ENCODE measurements around the gene DENND1A. TPM values are rescaled to one million over a fixed set of nuclear protein-coding genes. Genes with fewer than 3 reads are reported as not detected.

Gene DENND1A
- total RNA-seq, 1 experiment from 2014 or later = 50.1 TPM

DNA sequence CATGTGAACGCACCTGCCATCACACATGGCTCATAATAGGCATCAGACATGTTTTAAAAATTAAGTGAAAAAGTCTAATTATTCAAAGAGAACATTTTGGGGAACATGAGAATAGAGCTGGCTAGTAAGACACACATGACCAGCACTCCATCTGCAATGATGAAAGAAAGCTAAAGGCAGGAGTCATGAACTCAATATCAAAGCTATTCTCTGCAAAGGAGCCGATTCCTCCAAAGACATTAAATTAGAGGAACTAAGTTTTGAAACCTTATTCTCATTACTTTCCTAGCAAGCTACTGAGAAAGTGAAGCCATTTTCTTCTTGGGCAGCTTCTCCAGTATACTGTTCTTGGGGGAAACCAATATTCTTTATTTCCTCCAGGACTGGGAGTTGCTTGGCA, 401.9 kb downstream of the DENND1A start:
- Histone ChIP-seq H3K79me2 (ENCODE audit: low read length) (no peaks in the 10 kb centered on the region), H3K9ac (ENCODE audit: low read length) (no peak overlapping the region), H3K4me2 (ENCODE audit: low read depth, low read length, poor library complexity, severe bottlenecking) (no peak overlapping the region), H3K4me3 (ENCODE audit: low read length) (no peak overlapping the region), H3K36me3 (ENCODE audit: insufficient read depth, low read length) (no peaks in the 10 kb centered on the region), H3K4me1 (ENCODE audit: low read length) (peaks cover 15% of the 10 kb centered on the region), H4K20me1 (ENCODE audit: insufficient read depth, low read depth, low read length) (no peaks in the 10 kb centered on the region; the same call in 1 of the 2 replicates), H3K27ac (ENCODE audit: low read length) (no peak overlapping the region), H3K9me3 (ENCODE audit: low read length) (no peaks in the 10 kb centered on the region), H2AFZ (ENCODE audit: low read length) (no peak overlapping the region), H3K9me2 (replicated peaks; ENCODE audit: insufficient read depth, low read length) (no peaks in the 10 kb centered on the region), H3K27me3 (ENCODE audit: low read length) (no peaks in the 10 kb centered on the region)
- DNase-seq = no peak

DNA sequence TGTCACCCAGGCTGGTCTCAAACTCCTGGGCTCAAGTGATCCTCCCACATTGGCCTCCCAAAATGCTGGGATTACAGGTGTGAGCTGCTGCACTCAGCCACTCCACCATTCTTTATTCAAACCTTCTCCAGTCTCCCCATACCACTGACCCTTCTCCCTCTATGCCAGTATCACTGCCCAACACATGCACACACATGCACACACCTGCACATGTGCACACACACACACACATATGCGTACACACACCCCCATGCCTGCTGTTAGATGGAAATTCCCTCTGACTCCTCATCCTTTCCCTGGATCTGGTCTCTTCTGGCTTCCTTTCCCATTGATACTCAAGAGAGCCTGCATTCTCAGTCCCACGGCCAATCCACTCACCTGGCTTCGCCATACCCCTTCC, 404.0 kb downstream of the DENND1A start:
- Histone ChIP-seq H4K20me1 (ENCODE audit: insufficient read depth, low read depth, low read length) (no peaks in the 10 kb centered on the region; the same call in 1 of the 2 replicates), H3K4me3 (ENCODE audit: low read length) (no peak overlapping the region), H3K4me2 (ENCODE audit: low read depth, low read length, poor library complexity, severe bottlenecking) (no peak overlapping the region), H2AFZ (ENCODE audit: low read length) (no peak overlapping the region), H3K9ac (ENCODE audit: low read length) (no peak overlapping the region), H3K9me3 (ENCODE audit: low read length) (no peaks in the 10 kb centered on the region), H3K9me2 (replicated peaks; ENCODE audit: insufficient read depth, low read length) (no peaks in the 10 kb centered on the region), H3K36me3 (ENCODE audit: insufficient read depth, low read length) (no peaks in the 10 kb centered on the region), H3K27ac (ENCODE audit: low read length) (no peak overlapping the region), H3K79me2 (ENCODE audit: low read length) (no peaks in the 10 kb centered on the region), H3K4me1 (ENCODE audit: low read length) (peaks cover 15% of the 10 kb centered on the region), H3K27me3 (ENCODE audit: low read length) (no peaks in the 10 kb centered on the region)
- no peak for DNase-seq

DNA sequence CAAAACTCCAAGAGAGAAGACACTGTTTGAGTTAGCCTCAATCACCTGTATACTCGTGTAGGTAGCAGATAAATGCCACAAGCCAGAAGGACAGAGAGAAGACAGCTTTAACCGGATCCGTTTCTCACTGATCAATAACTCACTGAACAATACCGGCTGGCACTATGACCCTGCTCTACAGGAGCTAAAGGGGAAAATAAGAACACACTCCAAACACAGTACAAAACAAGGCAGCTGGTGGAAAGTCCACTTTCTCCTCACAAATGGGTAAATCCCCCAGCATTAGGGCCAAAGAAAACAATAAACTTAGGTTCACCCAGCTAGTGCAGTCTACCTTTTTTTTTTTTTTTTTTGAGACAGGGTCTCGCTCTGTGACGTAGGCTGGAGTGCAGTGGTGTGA, 404.5 kb downstream of the DENND1A start:
- no peaks in the 10 kb centered on the region for H3K79me2 ChIP-seq (ENCODE audit: low read length)
- H3K9me3 ChIP-seq (ENCODE audit: low read length) = no peaks in the 10 kb centered on the region
- no peak overlapping the region for H3K27ac ChIP-seq (ENCODE audit: low read length)
- no peaks in the 10 kb centered on the region; the same call in 1 of the 2 replicates for H4K20me1 ChIP-seq (ENCODE audit: insufficient read depth, low read depth, low read length)
- no peak overlapping the region for H2AFZ ChIP-seq (ENCODE audit: low read length)
- no peaks in the 10 kb centered on the region for H3K27me3 ChIP-seq (ENCODE audit: low read length)
- no peak for DNase-seq
- H3K9me2 ChIP-seq (replicated peaks; ENCODE audit: insufficient read depth, low read length) = no peaks in the 10 kb centered on the region
- peaks cover 15% of the 10 kb centered on the region for H3K4me1 ChIP-seq (ENCODE audit: low read length)
- H3K4me3 ChIP-seq (ENCODE audit: low read length) = no peak overlapping the region
- H3K36me3 ChIP-seq (ENCODE audit: insufficient read depth, low read length) = no peaks in the 10 kb centered on the region
- no peak overlapping the region for H3K9ac ChIP-seq (ENCODE audit: low read length)
- H3K4me2 ChIP-seq (ENCODE audit: low read depth, low read length, poor library complexity, severe bottlenecking) = no peak overlapping the region

DNA sequence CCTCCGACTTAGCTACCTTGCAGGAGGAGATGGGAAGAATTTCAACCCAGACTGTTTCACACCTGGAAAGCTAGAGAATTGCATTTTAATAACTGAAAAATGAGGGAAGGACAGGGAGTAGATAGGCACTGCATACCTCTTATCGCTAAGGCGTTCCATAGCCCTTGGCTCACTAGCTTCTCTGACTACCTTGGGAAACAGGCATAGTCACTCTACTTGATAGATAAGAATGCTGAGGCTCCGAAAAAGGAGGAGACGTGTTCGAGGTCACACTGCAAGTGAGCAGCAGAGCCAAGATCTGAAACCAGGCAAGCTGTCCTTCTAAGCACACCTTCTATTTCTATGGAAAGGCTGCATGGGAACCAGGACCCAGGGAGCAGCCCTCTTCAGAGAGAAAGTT, 405.1 kb downstream of the DENND1A start:
- Histone ChIP-seq H3K9me2 (replicated peaks; ENCODE audit: insufficient read depth, low read length) (no peaks in the 10 kb centered on the region), H3K9ac (ENCODE audit: low read length) (no peak overlapping the region), H3K9me3 (ENCODE audit: low read length) (no peaks in the 10 kb centered on the region), H2AFZ (ENCODE audit: low read length) (no peak overlapping the region), H3K4me3 (ENCODE audit: low read length) (no peak overlapping the region), H3K36me3 (ENCODE audit: insufficient read depth, low read length) (no peaks in the 10 kb centered on the region), H3K27me3 (ENCODE audit: low read length) (no peaks in the 10 kb centered on the region), H3K4me1 (ENCODE audit: low read length) (peaks cover 15% of the 10 kb centered on the region), H3K27ac (ENCODE audit: low read length) (no peak overlapping the region), H3K4me2 (ENCODE audit: low read depth, low read length, poor library complexity, severe bottlenecking) (no peak overlapping the region), H3K79me2 (ENCODE audit: low read length) (no peaks in the 10 kb centered on the region), H4K20me1 (ENCODE audit: insufficient read depth, low read depth, low read length) (no peaks in the 10 kb centered on the region; the same call in 1 of the 2 replicates)
- DNase-seq = no peak

DNA sequence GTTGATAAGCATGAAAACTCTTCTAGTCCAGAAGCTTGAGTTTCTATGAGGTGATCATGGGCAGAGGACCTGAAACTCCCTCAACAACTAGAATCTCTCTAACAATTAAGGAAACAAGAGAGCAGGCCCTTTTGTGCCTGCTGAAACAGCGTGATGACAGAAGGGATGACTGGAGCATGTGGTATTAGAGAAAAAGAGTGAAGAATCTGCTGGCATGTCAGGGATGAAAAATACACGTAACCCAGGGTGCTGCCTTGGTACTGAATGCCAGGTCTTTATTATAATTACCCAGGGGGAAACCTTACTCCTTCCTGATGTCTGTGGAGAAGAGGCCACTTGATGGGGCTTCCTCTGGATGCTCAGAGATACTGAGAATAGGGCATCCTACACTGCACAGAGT, 406.1 kb downstream of the DENND1A start:
- Histone ChIP-seq H3K27ac (ENCODE audit: low read length) (no peak overlapping the region), H3K4me3 (ENCODE audit: low read length) (no peak overlapping the region), H3K36me3 (ENCODE audit: insufficient read depth, low read length) (no peaks in the 10 kb centered on the region), H3K9me2 (replicated peaks; ENCODE audit: insufficient read depth, low read length) (no peaks in the 10 kb centered on the region), H3K4me2 (ENCODE audit: low read depth, low read length, poor library complexity, severe bottlenecking) (no peak overlapping the region), H3K9me3 (ENCODE audit: low read length) (no peaks in the 10 kb centered on the region), H3K27me3 (ENCODE audit: low read length) (no peaks in the 10 kb centered on the region), H3K79me2 (ENCODE audit: low read length) (no peaks in the 10 kb centered on the region), H2AFZ (ENCODE audit: low read length) (no peak overlapping the region), H3K9ac (ENCODE audit: low read length) (no peak overlapping the region), H4K20me1 (ENCODE audit: insufficient read depth, low read depth, low read length) (no peaks in the 10 kb centered on the region; the same call in 1 of the 2 replicates), H3K4me1 (ENCODE audit: low read length) (peaks cover 15% of the 10 kb centered on the region)
- DNase-seq = no peak

DNA sequence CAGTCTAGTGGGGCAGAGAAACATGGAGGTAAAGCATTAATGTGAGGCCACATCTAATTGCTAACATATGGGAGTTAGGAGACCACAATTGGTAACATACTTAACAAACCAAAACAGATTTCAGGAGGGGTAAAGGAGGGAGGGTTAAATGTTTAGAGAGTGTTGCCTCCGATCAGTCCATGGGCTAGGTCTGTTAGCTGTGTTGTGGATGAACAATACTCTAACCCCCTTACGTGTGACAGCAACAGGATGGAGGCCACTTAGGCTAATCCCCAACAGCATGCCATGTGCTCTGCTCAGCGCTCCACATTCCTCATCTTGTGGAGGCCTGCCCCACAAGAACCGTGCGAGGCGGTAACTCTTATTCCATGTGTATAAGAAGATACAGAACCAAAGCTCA, 406.9 kb downstream of the DENND1A start:
- Histone ChIP-seq H2AFZ (ENCODE audit: low read length) (no peak overlapping the region), H3K4me3 (ENCODE audit: low read length) (no peak overlapping the region)

DNA sequence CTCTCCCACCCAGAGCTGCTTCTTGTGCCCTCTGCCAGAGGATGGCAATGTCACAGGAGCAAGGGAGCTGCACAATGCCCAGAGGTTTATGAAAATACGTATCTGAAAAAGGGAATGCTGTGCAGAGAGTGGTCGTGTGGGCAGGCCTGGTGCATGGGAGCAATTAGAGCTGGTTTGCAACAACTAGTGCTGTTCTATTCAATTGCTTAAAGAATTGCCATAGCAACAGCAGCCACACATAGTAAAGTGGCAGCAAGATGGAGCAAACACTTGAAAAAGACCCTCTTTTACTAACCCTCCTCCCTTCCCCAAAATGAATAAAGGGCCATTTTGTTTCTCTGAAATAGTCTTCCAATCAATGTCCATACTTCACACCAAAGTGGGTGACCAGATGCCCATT, 407.7 kb downstream of the DENND1A start:
- Histone ChIP-seq H3K27me3 (ENCODE audit: low read length) (no peaks in the 10 kb centered on the region), H3K9ac (ENCODE audit: low read length) (no peak overlapping the region), H2AFZ (ENCODE audit: low read length) (no peak overlapping the region), H3K9me3 (ENCODE audit: low read length) (no peaks in the 10 kb centered on the region), H3K4me3 (ENCODE audit: low read length) (no peak overlapping the region), H3K36me3 (ENCODE audit: insufficient read depth, low read length) (no peaks in the 10 kb centered on the region), H3K4me2 (ENCODE audit: low read depth, low read length, poor library complexity, severe bottlenecking) (no peak overlapping the region), H3K9me2 (replicated peaks; ENCODE audit: insufficient read depth, low read length) (no peaks in the 10 kb centered on the region), H3K4me1 (ENCODE audit: low read length) (peaks cover 15% of the 10 kb centered on the region), H3K27ac (ENCODE audit: low read length) (no peak overlapping the region), H3K79me2 (ENCODE audit: low read length) (no peaks in the 10 kb centered on the region), H4K20me1 (ENCODE audit: insufficient read depth, low read depth, low read length) (no peaks in the 10 kb centered on the region; the same call in 1 of the 2 replicates)
- DNase-seq = no peak

More for the DNA sequence above, 406.9 kb downstream of the DENND1A start:
- H3K4me2 ChIP-seq (ENCODE audit: low read depth, low read length, poor library complexity, severe bottlenecking) = no peak overlapping the region
- H3K9ac ChIP-seq (ENCODE audit: low read length) = no peak overlapping the region
- no peaks in the 10 kb centered on the region for H3K27me3 ChIP-seq (ENCODE audit: low read length)
- H3K79me2 ChIP-seq (ENCODE audit: low read length) = no peaks in the 10 kb centered on the region
- H3K9me2 ChIP-seq (replicated peaks; ENCODE audit: insufficient read depth, low read length) = no peaks in the 10 kb centered on the region
- H4K20me1 ChIP-seq (ENCODE audit: insufficient read depth, low read depth, low read length) = no peaks in the 10 kb centered on the region; the same call in 1 of the 2 replicates
- no peak overlapping the region for H3K27ac ChIP-seq (ENCODE audit: low read length)
- H3K36me3 ChIP-seq (ENCODE audit: insufficient read depth, low read length) = no peaks in the 10 kb centered on the region
- DNase-seq = no peak
- H3K4me1 ChIP-seq (ENCODE audit: low read length) = peaks cover 15% of the 10 kb centered on the region
- H3K9me3 ChIP-seq (ENCODE audit: low read length) = no peaks in the 10 kb centered on the region

DNA sequence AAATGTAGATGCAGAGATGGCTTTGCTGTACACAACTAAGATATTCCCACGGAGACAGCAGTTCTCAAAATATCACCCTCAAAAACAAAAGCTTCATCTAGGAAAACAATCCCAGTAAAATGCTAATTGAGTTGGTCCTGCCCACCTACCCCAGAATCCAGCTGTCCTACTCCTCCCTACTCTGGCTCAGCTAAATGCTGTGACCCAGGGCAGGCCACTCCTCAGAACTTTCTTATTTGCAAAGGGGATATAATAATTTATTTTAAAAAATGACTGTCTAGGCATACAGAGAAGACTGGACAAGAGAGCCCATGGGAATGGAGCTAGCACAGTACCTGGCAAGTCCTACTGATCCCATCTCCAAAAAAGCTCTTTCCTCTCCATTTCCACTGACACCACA, 411.6 kb downstream of the DENND1A start:
- Histone ChIP-seq H2AFZ (ENCODE audit: low read length) (no peak overlapping the region), H3K4me2 (ENCODE audit: low read depth, low read length, poor library complexity, severe bottlenecking) (no peak overlapping the region), H3K4me3 (ENCODE audit: low read length) (no peak overlapping the region), H3K9ac (ENCODE audit: low read length) (no peak overlapping the region), H3K9me2 (replicated peaks; ENCODE audit: insufficient read depth, low read length) (no peaks in the 10 kb centered on the region), H3K4me1 (ENCODE audit: low read length) (no peaks in the 10 kb centered on the region), H4K20me1 (ENCODE audit: insufficient read depth, low read depth, low read length) (no peaks in the 10 kb centered on the region), H3K36me3 (ENCODE audit: insufficient read depth, low read length) (no peaks in the 10 kb centered on the region), H3K79me2 (ENCODE audit: low read length) (no peaks in the 10 kb centered on the region), H3K27ac (ENCODE audit: low read length) (no peak overlapping the region), H3K27me3 (ENCODE audit: low read length) (no peaks in the 10 kb centered on the region), H3K9me3 (ENCODE audit: low read length) (no peaks in the 10 kb centered on the region)
- DNase-seq = no peak

DNA sequence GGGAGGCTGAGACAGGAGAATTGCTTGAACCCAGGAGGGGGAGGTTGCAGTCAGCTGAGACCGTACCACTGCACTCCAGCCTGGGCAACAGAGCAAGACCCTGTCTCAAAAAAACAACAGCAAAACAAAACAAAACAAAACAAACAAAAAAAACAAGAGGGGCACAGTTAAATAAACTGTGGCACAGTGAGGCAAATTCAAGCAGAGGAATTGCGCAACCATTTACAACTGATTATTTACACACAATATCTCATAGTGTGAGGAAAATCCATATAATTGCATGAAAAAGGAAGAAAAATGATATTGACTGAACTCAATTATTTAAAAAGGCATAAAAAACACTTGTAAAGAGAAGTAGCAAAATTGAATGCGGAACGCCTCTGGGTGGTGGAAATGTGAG, 412.4 kb downstream of the DENND1A start:
- H3K9me3 ChIP-seq (ENCODE audit: low read length) = no peaks in the 10 kb centered on the region
- H3K27me3 ChIP-seq (ENCODE audit: low read length) = no peaks in the 10 kb centered on the region
- H3K36me3 ChIP-seq (ENCODE audit: insufficient read depth, low read length) = no peaks in the 10 kb centered on the region
- H3K9me2 ChIP-seq (replicated peaks; ENCODE audit: insufficient read depth, low read length) = no peaks in the 10 kb centered on the region
- no peaks in the 10 kb centered on the region for H4K20me1 ChIP-seq (ENCODE audit: insufficient read depth, low read depth, low read length)
- no peaks in the 10 kb centered on the region for H3K4me1 ChIP-seq (ENCODE audit: low read length)
- H3K79me2 ChIP-seq (ENCODE audit: low read length) = no peaks in the 10 kb centered on the region
- no peak overlapping the region for H3K9ac ChIP-seq (ENCODE audit: low read length)
- H3K27ac ChIP-seq (ENCODE audit: low read length) = no peak overlapping the region
- no peak overlapping the region for H3K4me2 ChIP-seq (ENCODE audit: low read depth, low read length, poor library complexity, severe bottlenecking)
- no peak overlapping the region for H2AFZ ChIP-seq (ENCODE audit: low read length)
- no peak overlapping the region for H3K4me3 ChIP-seq (ENCODE audit: low read length)
- no peak for DNase-seq

All from Karpas-422 (cell line).